K562 (cell line): ENCODE results near the gene TRNAU1AP. TPM values are rescaled to one million over a fixed set of nuclear protein-coding genes. Genes with fewer than 3 reads are reported as not detected.

ENCODE experiments used
- ETS2 ChIP-seq: IDR thresholded peaks from 2 replicates; pipeline ENCODE4 v1.6.1; 2016; ENCODE audit warnings: borderline replicate concordance, missing genetic modification characterization, mild to moderate bottlenecking, moderate library complexity, missing compliant biosample characterization; ENCODE audit not compliant: poor library complexity, severe bottlenecking
- MCM7 ChIP-seq, 2 experiments: fragments of 450-650 bp; IDR thresholded peaks; 2 replicates each; pipeline ENCODE4 v1.6.1; 2016 to 2018
- MYC ChIP-seq, 2 experiments: fragments of 250-450 bp in 1 of 2; sonication (Bioruptor Pico) in 1 of 2; IDR thresholded peaks; 2 replicates each; pipeline versions ENCODE4 v1.5.1 to v1.6.1; 2012 to 2021; ENCODE audit warnings: low read depth in 2 of 2, borderline replicate concordance in 1 of 2, improper control_type of control experiment in 1 of 2, low read length in 1 of 2, mild to moderate bottlenecking in 1 of 2, moderate library complexity in 1 of 2
- NR0B1 ChIP-seq: fragments of 450-650 bp; IDR thresholded peaks from one replicate; pipeline ENCODE4 v1.6.1; 2018; ENCODE audit warnings: mild to moderate bottlenecking, moderate library complexity; ENCODE audit not compliant: partially characterized antibody
- NR2C2 ChIP-seq, 2 experiments: fragments of 200-800 bp in 1 of 2; sonication (Bioruptor generic) in 1 of 2; sonication (generic) in 1 of 2; formaldehyde crosslinking in 1 of 2; IDR thresholded peaks; 2 replicates each; pipeline versions ENCODE4 v1.6.1 to v1.8.0; 2016 to 2022; ENCODE audit warnings: mild to moderate bottlenecking in 1 of 2, missing compliant biosample characterization in 1 of 2, missing genetic modification characterization in 1 of 2, missing genetic modification reagents in 1 of 2
- NR4A1 ChIP-seq, 2 experiments: fragments of 250-450 bp in 1 of 2; fragments of 450-650 bp in 1 of 2; sonication (Bioruptor Pico) in 1 of 2; IDR thresholded peaks; 2 replicates each; pipeline versions ENCODE4 v1.4.0 to v1.6.1; 2016 to 2020; ENCODE audit warnings: mild to moderate bottlenecking in 2 of 2, missing compliant biosample characterization in 1 of 2, missing genetic modification characterization in 1 of 2, moderate library complexity in 1 of 2
- RBM22 ChIP-seq: fragments of 200-400 bp; formaldehyde crosslinking; IDR thresholded peaks from 2 replicates; pipeline ENCODE4 v1.6.1; 2018; ENCODE audit warnings: low read length, low read depth; ENCODE audit not compliant: poor library complexity, severe bottlenecking
- RREB1 ChIP-seq: fragments of 250-450 bp; sonication (Bioruptor Pico); IDR thresholded peaks from 2 replicates; pipeline ENCODE4 v1.4.0; 2020
- SMAD1 ChIP-seq: fragments of 150-350 bp; IDR thresholded peaks from 2 replicates; pipeline ENCODE4 v1.6.1; 2014; ENCODE audit warnings: low read length, low read depth; ENCODE audit not compliant: partially characterized antibody
- polyA plus RNA-seq, 8 experiments: library from polyadenylated mRNA; depleted of rRNA in 4 of 8; stranded (reverse) in 5 of 8; unstranded in 3 of 8; fragments of >200 nt; fragmentation: Nextera tagmentation in 2 of 8; fragmentation: Illumina TruSeq in 1 of 8; extraction: Ambion mirVana in 2 of 8; extraction: Trizol in 1 of 8; gene quantifications; 2 replicates each; pipeline versions ENCODE4 v1.2.1 to v1.2.3, GENCODE V29; 2011 to 2014; ENCODE audit warnings: inconsistent platforms in 1 of 8, missing spikeins in 1 of 8
- total RNA-seq, 7 experiments: library from RNA; depleted of rRNA in 6 of 7; stranded (reverse); fragments of >200 nt in 6 of 7; fragmentation: Illumina TruSeq in 2 of 7; extraction: Trizol in 2 of 7; gene quantifications; 2 replicates each; pipeline versions ENCODE4 v1.2.1 to v1.2.3, GENCODE V29; 2011 to 2021; ENCODE audit warnings: low replicate concordance in 1 of 7
- TF ChIP-seq, protein P1 (sequence below): sonication (generic); formaldehyde crosslinking; IDR thresholded peaks from 2 replicates; pipeline ENCODE4 v1.8.1; 2023; ENCODE audit warnings: mild to moderate bottlenecking, missing genetic modification reagents, moderate library complexity

The TRNAU1AP gene
- total and polyA plus RNA-seq, 9 of the 15 experiments (the other 6 are each of a cell fraction or from before 2014, with no cell fraction given), result 34.9 to 110 (median 46.3) TPM

GRCh38 chr1:28505406-28506187 lies 47.3 kb upstream of the TRNAU1AP start, which contains the start of gene RCC1 (continued):
- peak; percentile 92 for TF ChIP-seq MYC (IDR thresholded peaks at IDR 0.05; ENCODE audit: low read depth, low read length)
- no peak for TF ChIP-seq MYC (CRISPR knock-in tag; IDR thresholded peaks at IDR 0.05; ENCODE audit: borderline replicate concordance, low read depth)
- TF ChIP-seq MCM7 (IDR thresholded peaks at IDR 0.05), result no peak
- no peak for TF ChIP-seq NR0B1
- no peak for TF ChIP-seq ETS2 (tag)
- TF ChIP-seq NR2C2 (CRISPR knock-in tag; IDR thresholded peaks at IDR 0.05), result no peak
- peak; percentile 7; the same call in 1 of the 2 replicates for TF ChIP-seq NR2C2 (tag; IDR thresholded peaks at IDR 0.05)
- TF ChIP-seq RREB1 (CRISPR knock-in tag), result 0 out of 2 replicates have a peak, but pooled peaks have one; percentile 32
- TF ChIP-seq, protein P1, sequence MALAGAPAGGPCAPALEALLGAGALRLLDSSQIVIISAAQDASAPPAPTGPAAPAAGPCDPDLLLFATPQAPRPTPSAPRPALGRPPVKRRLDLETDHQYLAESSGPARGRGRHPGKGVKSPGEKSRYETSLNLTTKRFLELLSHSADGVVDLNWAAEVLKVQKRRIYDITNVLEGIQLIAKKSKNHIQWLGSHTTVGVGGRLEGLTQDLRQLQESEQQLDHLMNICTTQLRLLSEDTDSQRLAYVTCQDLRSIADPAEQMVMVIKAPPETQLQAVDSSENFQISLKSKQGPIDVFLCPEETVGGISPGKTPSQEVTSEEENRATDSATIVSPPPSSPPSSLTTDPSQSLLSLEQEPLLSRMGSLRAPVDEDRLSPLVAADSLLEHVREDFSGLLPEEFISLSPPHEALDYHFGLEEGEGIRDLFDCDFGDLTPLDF (CRISPR knock-in tag), result peak; percentile 64; the same call in 1 of the 2 replicates
- TF ChIP-seq NR4A1 (CRISPR knock-in tag; IDR thresholded peaks at IDR 0.05), result peak; percentile 75; the same call in 1 of the 2 replicates
- TF ChIP-seq NR4A1 (tag; IDR thresholded peaks at IDR 0.05), result peak; percentile 50; the same call in 1 of the 2 replicates
- peak; percentile 99 for TF ChIP-seq SMAD1
- no peak for TF ChIP-seq RBM22
